ENCODE results near the gene GABRG3. TPM values are rescaled to one million over a fixed set of nuclear protein-coding genes. Genes with fewer than 3 reads are reported as not detected.

Gene GABRG3
- total RNA-seq, 1 experiment from 2014 or later, result not detected

- ATAC-seq (no peak), DNase-seq (ENCODE audit: low read depth, low spot score) (no peak)
- POLR2A ChIA-PET, result no interaction called here
- BruUV-seq (replicated peaks), result no TSS peak
- TF ChIP-seq EZH2 (IDR thresholded peaks at IDR 0.05) (no peak), EGR1 (IDR thresholded peaks at IDR 0.05; ENCODE audit: low read depth) (no peak), ELF1 (IDR thresholded peaks at IDR 0.05; ENCODE audit: borderline replicate concordance, low read depth) (no peak), JUND (IDR thresholded peaks at IDR 0.05) (no peak), POLR2AphosphoS5 (IDR thresholded peaks at IDR 0.05; ENCODE audit: low read depth, low read length) (no peak), SRF (IDR thresholded peaks at IDR 0.05; ENCODE audit: low read depth) (no peak), TCF7L2 (IDR thresholded peaks at IDR 0.05; ENCODE audit: borderline replicate concordance, extremely low read depth, insufficient read depth, insufficient read length) (no peak)
- Histone ChIP-seq H3K9ac (ENCODE audit: low read length) (no peak overlapping the region), H3K4me3 (replicated peaks in 1 of 2; ENCODE audit: low read depth in 1 of 2, low read length in 2 of 2) (no peak overlapping the region), H3K9me3 (ENCODE audit: control insufficient read depth in 1 of 2, insufficient read depth in 1 of 2, low read depth in 1 of 2, low read length in 2 of 2) (peaks cover 0 to 35% of the 10 kb centered on the region in 2 experiments; a peak in 2 of 4 replicates), H3K79me2 (ENCODE audit: insufficient read depth, low read length) (no peaks in the 10 kb centered on the region), H3K4me2 (ENCODE audit: low read length) (no peak overlapping the region), H3K27ac (ENCODE audit: low read depth, low read length) (no peak overlapping the region), H4K20me1 (ENCODE audit: insufficient read depth) (no peaks in the 10 kb centered on the region), H3K4me1 (ENCODE audit: control insufficient read depth in 1 of 2, insufficient read depth in 2 of 2, low read length in 2 of 2) (no peaks in the 10 kb centered on the region), H3K9me2 (ENCODE audit: insufficient read depth) (no peaks in the 10 kb centered on the region), H3K27me3 (ENCODE audit: insufficient read depth, low read length) (no peaks in the 10 kb centered on the region), H2AFZ (ENCODE audit: low read depth, low read length, poor library complexity, severe bottlenecking) (no peak overlapping the region), H3K36me3 (ENCODE audit: control insufficient read depth in 1 of 2, insufficient read depth in 2 of 2, low read length in 2 of 2) (no peaks in the 10 kb centered on the region)
- CTCF ChIA-PET, result no interaction called here
- RAD21 ChIA-PET (ENCODE audit: low non-redundant PET in 1 of 2, low total read pairs in 2 of 2, uncharacterized antibody in 2 of 2, unreplicated experiment in 2 of 2), result no interaction called here
- intact Hi-C loops (cut with micrococcal nuclease), result no loop called here
Observed at GRCh38 chr15:27054426-27054825, 83.4 kb downstream of the GABRG3 start.

- Histone ChIP-seq H3K9ac (ENCODE audit: low read length) (no peak overlapping the region), H3K36me3 (ENCODE audit: control insufficient read depth in 1 of 2, insufficient read depth in 2 of 2, low read length in 2 of 2) (no peaks in the 10 kb centered on the region), H3K9me3 (ENCODE audit: control insufficient read depth in 1 of 2, insufficient read depth in 1 of 2, low read depth in 1 of 2, low read length in 2 of 2) (peaks cover 0 to 31% of the 10 kb centered on the region in 2 experiments; a peak in 2 of 4 replicates), H2AFZ (ENCODE audit: low read depth, low read length, poor library complexity, severe bottlenecking) (no peak overlapping the region), H3K27me3 (ENCODE audit: insufficient read depth, low read length) (no peaks in the 10 kb centered on the region), H3K9me2 (ENCODE audit: insufficient read depth) (no peaks in the 10 kb centered on the region), H3K4me2 (ENCODE audit: low read length) (no peak overlapping the region), H3K27ac (ENCODE audit: low read depth, low read length) (no peak overlapping the region), H4K20me1 (ENCODE audit: insufficient read depth) (no peaks in the 10 kb centered on the region), H3K79me2 (ENCODE audit: insufficient read depth, low read length) (no peaks in the 10 kb centered on the region), H3K4me3 (replicated peaks in 1 of 2; ENCODE audit: low read depth in 1 of 2, low read length in 2 of 2) (no peak overlapping the region), H3K4me1 (ENCODE audit: control insufficient read depth in 1 of 2, insufficient read depth in 2 of 2, low read length in 2 of 2) (no peaks in the 10 kb centered on the region)
- CTCF ChIA-PET, result no interaction called here
- RAD21 ChIA-PET (ENCODE audit: low non-redundant PET in 1 of 2, low total read pairs in 2 of 2, uncharacterized antibody in 2 of 2, unreplicated experiment in 2 of 2), result no interaction called here
- BruUV-seq (replicated peaks), result no TSS peak
- POLR2A ChIA-PET, result no interaction called here
- TF ChIP-seq CBX3 (IDR thresholded peaks at IDR 0.05; ENCODE audit: low read depth) (no peak), SRF (IDR thresholded peaks at IDR 0.05; ENCODE audit: low read depth) (no peak), ATF3 (IDR thresholded peaks at IDR 0.05) (no peak), EGR1 (IDR thresholded peaks at IDR 0.05; ENCODE audit: low read depth) (no peak), TCF7L2 (IDR thresholded peaks at IDR 0.05; ENCODE audit: borderline replicate concordance, extremely low read depth, insufficient read depth, insufficient read length) (no peak), CTCF (IDR thresholded peaks at IDR 0.05 in 2 of 3, conservative IDR thresholded peaks at IDR 0.05 in 1 of 3; ENCODE audit: borderline replicate concordance in 1 of 3, insufficient read depth in 1 of 3, low read depth in 2 of 3, low read length in 2 of 3) (no peak)
- DNase-seq (ENCODE audit: low read depth, low spot score) (no peak), ATAC-seq (no peak)
- intact Hi-C loops (cut with micrococcal nuclease), result no loop called here
Observed at GRCh38 chr15:27057904-27058645, 87.1 kb downstream of the GABRG3 start.

All from HCT116 (cell line).